ENCODE measurements around the gene MYF5.
"Not testable (repeated sequence)": the region's sequence is repeated elsewhere in the genome, so short reads cannot be mapped to it uniquely, and the experiment has no call there.

MYF5 gene

DNA sequence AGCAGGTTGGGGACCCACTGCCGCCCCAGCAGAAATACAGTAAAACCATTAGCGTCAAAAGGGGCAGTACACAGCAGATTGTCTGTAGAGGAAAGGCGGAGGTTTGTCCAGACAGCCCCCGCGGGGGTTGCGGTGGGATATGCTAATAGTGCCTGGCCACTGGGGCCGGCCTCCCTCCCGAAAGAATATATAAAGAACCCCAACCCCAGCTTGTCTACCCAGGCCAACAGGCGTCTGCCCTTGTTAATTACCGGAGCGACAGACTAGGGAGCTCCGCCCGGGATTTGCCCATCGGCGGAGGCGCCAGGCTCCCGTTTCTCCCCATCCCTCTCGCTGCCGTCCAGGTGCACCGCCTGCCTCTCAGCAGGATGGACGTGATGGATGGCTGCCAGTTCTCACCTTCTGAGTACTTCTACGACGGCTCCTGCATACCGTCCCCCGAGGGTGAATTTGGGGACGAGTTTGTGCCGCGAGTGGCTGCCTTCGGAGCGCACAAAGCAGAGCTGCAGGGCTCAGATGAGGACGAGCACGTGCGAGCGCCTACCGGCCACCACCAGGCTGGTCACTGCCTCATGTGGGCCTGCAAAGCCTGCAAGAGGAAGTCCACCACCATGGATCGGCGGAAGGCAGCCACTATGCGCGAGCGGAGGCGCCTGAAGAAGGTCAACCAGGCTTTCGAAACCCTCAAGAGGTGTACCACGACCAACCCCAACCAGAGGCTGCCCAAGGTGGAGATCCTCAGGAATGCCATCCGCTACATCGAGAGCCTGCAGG lies at the start of gene MYF5:
TSS of gene MYF5 (plus strand) at position 217 of the 774 bp plus-strand sequence. CDS start at position 369, 152 bp downstream.
- FAIRE-seq: no peak
- no peak for DNase-seq (ENCODE audit: extremely low spot score, insufficient read length, low read depth)

DNA sequence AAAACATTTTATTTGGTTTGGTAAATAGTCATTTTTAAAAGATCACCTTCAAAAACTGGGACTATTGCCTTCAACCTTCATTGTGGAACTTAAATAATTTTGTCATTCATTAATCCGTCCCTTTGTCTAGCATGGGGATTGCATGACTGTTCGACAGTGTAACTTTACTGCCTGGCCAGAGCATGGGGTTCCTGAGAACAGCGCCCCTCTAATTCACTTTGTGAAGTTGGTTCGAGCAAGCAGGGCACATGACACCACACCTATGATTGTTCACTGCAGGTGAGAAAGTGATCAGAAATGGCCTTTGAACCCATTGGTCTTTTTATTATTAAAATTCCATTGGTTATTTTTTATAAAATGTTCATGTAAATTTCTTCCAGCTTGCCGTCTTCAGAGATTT lies 46.5 kb upstream of the MYF5 start:
- DNase-seq (ENCODE audit: extremely low spot score, insufficient read length, low read depth) (no peak), FAIRE-seq (no peak)

DNA sequence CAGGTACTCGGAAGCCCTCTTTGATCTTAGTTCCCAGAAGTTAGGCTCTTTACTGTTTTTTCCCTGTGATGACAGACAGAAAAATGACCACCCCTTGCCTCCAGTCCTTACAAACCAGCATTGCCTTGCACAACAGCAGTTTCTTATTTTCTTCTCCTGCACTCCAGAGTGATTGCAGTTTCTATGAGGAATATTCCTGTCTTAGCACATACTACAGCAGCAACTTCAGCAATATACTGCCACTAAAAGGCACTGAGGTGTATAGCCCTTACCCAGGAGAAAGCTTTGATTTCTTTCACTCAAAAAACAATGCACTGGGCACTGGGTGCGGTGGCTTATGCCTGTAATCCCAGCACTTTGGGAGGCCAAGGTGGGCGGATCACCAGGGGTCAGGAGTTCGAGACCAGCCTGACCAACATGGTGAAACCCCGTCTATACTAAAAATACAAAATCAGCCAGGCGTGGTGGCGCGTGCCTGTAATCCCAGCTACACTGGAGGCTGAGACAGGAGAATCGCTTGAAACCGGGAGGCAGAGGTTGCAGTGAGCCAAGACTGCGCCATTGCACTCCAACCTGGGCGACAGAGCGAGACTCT lies 40.6 kb upstream of the MYF5 start:
- DNase-seq (ENCODE audit: extremely low spot score, insufficient read length, low read depth): not testable (repeated sequence)

DNA sequence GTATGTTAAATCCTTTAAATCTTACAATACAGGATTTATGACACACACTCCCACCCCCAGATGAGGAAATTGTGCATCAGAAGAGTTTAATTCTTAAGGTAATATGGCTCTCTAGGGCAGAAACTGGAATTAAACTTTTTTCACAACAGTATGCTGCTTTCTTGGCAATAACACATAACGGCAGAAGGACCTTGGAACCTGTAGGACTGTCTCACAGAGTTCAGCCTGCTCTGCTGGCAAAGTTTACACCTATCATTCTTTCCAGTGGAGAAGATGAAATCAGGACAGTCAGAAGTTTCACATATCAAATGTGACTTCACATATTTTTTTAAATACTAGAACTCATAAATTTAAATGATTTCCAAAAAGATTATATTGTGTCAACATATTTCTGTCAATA lies 39.9 kb upstream of the MYF5 start:
- FAIRE-seq: no peak
- no peak for DNase-seq (ENCODE audit: extremely low spot score, insufficient read length, low read depth)

More for the DNA sequence above, 40.6 kb upstream of the MYF5 start:
- FAIRE-seq: not testable (repeated sequence)

DNA sequence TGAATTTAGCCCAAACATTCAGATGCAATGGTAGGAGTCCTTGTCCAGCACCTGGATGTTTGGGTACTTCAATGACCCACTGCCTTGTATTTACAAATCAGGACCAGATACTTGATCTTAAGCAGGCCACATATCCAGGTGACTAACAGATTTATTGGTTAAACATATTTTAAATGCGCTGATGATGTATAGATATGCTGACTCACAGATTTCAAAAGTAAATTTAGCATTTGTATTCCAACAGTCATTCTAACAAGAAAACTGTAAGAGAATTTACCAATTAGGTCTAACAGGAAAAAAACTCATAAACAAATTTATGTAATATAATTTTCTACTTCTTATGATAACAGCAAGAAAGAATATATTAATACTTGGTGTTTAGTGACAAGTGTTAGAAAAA lies 38.7 kb upstream of the MYF5 start:
- DNase-seq (ENCODE audit: extremely low spot score, insufficient read length, low read depth) (no peak), FAIRE-seq (no peak)

DNA sequence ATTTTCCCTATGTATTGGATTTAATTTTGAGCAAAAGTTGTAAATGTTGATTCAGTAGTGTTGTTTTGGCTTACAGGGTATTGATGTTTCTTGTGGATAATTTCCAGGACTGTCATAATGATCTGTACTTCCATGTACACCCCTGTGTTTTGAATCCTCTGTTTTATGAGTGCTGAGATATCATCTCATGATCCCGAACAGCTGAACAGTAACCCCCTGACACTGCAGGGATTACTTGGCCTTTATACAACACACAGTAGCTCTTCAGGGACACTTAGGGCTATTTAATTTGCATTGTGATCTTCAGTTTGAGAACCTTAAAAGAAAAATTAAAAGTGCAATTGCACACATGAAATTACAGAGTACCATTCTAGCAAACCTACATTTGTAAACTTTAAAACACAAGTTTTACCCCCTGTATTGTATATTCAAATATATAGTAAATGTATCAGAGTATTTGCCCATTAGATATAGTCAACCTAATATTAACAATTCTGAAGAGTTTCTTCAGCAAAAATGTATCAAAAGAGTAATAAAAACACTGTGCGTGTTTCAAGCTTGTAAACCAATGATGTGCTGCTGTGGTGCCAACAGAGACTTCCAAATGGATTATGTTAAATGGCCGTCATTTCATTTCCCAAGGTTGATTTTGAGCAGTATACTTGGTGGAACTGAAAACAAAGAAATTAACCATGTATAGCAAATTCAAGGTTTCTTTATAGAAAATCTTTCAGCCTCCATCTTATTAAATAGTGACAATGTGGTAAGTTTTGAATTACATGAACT lies 37.2 kb upstream of the MYF5 start:
- no peak for DNase-seq (ENCODE audit: extremely low spot score, insufficient read length, low read depth)
- no peak for FAIRE-seq

DNA sequence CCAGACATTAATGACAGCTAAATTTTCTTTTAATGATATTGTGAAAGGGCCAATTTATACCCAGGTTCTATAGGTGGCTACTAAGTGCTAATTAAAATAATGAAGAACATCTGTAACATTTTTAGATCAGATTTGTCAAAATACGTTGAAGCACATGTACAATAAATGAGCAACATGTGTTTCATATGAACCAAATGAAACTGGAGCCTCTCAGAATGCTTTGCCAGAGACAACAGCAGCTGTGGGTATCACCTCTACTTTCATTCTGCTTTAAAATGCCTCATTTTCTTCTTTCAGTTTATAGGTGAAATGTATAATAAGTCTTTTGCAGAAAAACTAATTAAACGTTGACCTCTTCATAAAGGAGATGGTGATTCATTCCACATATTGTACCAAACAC lies 35.4 kb upstream of the MYF5 start:
- DNase-seq (ENCODE audit: extremely low spot score, insufficient read length, low read depth): no peak
- no peak for FAIRE-seq

DNA sequence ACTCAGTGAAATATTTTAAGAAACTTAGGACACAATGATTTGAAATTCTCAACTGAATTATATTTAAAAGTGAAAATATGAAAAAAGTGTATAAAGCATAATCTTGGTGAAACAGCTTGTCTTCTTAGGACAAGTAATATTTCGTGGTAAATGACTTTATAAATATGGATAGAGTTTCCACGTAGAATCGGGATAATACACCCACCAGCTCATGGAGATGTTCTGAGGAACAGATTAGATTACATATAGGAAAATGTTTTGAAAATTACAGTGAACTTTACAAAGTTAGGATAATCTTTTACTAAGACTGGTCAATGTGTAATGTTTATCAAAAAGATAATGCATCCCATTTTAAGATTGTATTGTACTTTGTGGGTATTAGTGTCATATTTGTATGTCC lies 34.9 kb upstream of the MYF5 start:
- DNase-seq (ENCODE audit: extremely low spot score, insufficient read length, low read depth): no peak
- FAIRE-seq: no peak

DNA sequence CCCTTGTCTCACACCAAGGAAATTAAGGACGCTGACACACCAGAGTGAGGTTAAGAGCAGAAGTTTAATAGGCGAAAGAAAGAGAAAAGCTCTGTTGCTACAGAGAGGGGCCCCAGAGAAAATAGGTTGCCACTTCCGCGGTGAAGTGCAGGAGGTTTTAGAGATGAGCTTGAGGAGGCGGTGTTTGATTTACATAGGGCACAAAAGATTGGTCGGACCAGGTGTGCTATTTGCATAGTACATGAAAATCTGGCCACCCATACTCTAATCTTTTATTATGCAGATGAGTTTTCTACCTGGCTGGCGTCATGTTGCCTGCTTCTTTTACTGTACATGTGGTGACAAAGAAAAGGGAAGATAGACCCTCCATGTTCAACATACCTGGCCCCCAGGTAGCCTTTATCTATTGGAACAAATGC lies 32.6 kb upstream of the MYF5 start:
- DNase-seq (ENCODE audit: extremely low spot score, insufficient read length, low read depth): no peak
- no peak for FAIRE-seq

DNA sequence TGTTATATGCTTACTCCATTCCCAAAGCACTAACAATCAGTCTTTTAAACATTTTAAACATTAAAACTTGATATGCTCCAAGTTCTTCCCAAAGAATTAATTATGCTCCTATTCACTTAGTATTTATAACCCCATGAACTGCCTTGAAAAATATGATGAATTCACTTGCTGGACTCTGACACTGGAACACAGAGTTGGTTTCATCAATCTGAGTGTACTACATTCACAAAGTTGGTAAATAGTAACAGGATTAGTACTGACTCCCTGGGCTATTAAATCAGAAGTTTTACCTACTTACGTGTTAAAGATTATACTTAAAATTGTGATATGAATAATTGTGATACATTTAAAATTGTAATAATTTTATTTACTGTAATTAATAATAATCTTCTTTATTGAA lies 26.6 kb upstream of the MYF5 start:
- DNase-seq (ENCODE audit: extremely low spot score, insufficient read length, low read depth): no peak
- no peak for FAIRE-seq

DNA sequence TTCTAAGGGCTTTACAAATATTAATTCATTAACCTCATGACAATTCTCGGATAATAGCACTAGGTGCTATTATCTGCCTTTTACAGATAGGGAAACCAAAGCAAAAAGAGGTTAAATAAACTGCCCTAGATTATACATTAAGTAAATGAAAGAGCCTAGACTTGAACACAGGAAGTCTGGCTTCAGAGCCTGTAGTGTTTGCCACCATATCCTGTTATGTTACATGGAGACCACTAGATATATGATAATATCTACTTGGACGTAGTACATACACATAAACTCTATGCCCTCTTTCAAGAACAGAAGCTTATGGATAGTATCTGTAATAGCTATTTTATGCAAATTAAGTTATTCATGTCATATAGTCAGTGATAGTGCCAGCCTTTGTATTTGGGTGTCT lies 26.2 kb upstream of the MYF5 start:
- FAIRE-seq (no peak), DNase-seq (ENCODE audit: extremely low spot score, insufficient read length, low read depth) (no peak)

DNA sequence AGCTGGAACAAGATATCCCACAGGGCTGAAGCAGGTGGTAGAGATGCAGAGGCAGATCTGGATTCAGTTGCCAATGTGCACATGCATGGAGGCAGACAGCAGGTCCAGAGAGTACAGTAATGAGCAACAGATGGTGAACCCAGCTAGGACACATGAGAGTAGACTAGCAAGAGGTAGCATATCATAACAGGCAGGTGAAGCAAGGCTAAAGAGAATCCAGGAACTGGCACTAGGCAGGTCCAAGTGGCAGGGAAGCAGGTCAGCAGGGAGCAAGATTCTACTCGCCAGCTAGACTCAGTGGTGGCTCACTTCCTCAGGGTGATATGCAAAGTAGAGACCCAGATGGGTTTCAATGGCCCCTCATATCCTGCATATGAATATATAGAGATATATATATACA lies 24.6 kb upstream of the MYF5 start:
- DNase-seq (ENCODE audit: extremely low spot score, insufficient read length, low read depth): no peak
- FAIRE-seq: no peak

DNA sequence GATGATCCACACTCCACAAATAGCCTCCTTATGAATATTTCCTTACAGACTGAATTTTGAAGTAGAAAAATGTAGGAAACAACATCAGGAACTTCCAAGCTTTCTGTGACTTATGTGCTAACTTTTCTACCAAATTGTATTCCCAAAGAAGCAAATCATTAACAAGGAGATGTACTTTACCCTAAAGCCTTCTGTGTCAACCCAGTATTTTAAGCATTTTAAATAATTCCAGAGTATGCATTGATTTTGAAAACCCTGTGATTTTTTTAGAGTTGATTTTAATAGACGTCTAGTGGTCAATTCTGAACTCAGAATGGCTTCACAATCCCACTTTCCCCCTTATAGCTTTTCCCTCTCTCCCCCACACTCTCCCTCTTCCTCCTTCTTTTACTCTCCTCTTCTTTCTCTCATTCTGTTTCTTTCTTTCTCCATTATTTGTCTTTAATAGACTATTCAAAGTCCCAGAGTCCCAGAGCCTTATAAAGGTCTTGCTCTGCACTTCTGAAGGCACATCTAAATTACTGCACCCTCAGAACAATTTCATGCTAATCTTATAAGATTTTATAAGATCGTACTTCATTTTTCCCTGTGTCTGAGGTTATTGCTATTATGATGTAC lies 19.3 kb upstream of the MYF5 start:
- FAIRE-seq (no peak), DNase-seq (ENCODE audit: extremely low spot score, insufficient read length, low read depth) (no peak)

DNA sequence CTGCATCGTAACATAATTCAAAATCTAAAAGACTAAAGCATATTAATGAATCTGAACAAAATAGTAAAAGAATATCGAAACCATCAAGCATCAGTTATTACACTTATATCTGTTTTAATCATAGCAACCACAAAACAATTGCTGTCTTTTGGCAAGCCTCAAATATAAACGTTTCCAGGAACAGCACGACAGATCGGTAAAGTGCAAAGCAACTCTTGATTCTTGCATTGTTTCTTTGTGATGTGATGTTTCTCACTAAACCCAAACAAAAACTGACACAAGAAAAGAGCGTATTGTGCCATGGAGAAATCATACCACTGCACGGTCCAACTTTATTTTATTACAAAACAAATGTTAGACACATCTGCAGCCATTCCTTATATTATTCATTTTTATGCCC lies 18.5 kb upstream of the MYF5 start:
- no peak for FAIRE-seq
- DNase-seq (ENCODE audit: extremely low spot score, insufficient read length, low read depth): no peak

DNA sequence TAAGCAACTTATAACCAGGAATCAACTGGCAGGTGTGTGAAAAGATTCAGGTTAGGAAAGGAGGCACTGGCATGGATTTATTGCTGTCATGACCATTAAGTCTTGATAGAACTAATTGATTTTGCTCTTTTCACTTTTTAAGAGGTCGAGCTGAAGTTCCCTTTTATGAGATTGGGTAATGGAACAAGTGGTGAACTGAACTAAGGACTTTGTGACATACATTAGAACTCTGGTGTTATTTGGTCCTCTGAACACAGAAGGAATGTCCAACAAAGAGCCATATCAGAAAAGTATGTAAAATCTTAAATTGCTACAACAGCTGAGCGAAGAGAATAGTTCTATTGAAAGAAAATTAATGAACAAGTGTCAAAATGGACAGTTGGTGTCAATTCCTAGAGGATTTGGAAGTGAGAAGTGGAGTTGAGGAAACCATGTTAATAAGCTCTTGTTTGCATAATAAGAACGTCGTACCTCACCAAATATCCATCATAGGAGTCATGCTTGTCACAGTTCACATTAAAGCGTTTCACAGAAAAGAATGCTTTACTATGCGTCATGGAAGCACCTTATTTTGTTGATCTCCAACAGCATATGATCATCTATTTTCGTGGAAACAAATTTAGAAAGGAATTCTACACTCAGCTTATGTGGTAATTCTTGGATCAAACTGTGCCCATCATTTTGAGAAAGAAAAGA lies 17.7 kb upstream of the MYF5 start:
- no peak for FAIRE-seq

DNA sequence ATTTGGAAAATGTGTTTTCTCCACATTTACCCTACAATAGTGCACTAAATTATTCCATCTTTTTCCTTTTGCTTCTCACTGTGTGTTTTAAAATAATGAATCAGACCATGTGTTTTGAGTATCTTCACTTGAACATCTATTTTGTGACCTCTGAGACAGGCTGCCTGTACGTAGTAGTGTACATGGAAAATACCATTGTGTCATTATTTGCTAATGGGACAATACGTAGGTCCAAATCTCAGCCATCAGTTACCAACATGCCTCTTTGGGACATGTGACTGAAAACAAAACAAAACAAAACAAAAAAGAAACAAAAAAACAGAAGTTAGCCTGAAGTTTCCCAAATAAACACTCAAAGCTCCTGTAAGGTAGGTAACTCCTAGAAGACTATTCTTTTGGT lies 16.4 kb upstream of the MYF5 start:
- FAIRE-seq (no peak), DNase-seq (ENCODE audit: extremely low spot score, insufficient read length, low read depth) (no peak)

More for the DNA sequence above, 17.7 kb upstream of the MYF5 start:
- no peak for DNase-seq (ENCODE audit: extremely low spot score, insufficient read length, low read depth)

DNA sequence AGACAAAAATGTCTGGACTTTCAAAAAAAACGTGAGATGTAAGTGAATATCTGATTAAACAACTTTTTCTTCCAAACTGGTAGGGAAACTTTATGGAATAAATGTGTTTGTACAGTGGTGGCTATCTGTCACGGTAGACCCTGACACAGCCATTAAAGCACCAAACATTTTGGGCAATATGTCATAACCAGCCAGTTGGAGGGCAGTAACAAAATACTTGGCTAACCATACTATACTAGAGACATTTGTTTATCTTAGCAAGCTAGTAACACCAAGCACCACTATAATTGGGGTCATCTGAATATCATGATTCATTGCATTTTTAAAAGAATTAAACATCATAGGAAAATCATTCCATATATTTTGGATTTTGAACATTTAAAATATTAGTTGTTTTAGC lies 15.3 kb upstream of the MYF5 start:
- DNase-seq (ENCODE audit: extremely low spot score, insufficient read length, low read depth) (no peak), FAIRE-seq (no peak)

DNA sequence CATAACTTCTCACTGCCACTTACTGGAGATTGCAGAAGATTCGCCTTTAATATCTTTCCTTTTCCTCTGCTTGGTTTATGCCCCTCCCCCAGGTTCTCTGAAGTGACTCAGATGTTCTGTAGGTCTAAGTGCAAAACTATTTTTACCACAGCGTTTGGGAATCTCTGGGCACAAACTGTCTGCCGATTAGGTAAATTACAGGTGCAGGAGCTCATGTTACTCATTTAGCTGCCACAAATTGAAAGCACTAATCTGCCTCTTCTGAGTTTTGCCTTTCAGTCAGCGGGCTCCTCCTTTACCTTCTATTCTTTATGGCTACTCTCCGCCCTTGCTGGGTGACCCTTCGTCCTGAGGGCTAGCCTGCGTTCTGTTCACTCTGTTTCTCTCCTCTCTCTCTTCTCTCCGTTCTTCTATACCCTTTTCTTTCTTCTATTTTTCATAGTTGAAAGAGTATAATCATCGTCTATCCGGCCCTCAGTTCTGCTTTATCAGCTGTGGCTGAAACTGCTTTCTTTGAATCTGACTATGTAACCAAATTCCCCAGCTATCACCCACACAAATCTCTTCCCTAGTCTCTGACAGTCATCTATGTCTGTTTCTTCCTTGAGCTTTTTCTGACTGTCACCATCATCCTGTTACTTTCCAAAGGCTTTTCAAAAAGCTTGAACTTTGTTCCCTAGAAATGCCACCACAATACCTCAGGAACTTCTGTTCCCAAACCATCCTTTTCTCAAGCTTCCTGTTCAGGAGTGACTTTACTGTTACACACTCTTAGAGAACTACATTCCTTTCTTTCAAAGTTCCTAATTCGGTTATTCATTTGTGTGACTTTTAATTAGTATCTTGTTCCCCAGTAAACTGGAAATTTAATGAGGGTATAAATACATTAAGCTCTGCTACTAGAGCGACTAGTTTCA lies 13.6 kb upstream of the MYF5 start:
- DNase-seq (ENCODE audit: extremely low spot score, insufficient read length, low read depth) (no peak), FAIRE-seq (peak; percentile 74)

DNA sequence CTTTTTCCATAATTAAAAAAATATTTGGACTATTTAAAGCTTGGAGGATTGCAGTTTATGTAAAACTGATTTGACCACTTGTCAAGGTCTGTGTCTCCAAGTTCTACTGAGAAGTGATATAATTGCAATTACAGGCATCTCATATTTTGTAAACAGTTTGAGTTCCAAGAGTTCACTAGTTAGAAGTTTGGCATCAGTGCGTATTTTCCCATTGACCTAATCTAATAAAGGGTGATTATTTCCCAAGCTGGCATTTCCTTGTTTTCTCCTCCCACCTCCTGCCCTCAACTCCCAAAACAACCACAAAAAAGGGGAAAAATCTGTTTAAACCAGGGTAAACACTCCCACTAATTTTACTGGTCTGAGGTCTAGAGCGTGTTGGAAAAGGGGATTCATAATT lies 12.3 kb upstream of the MYF5 start:
- DNase-seq (ENCODE audit: extremely low spot score, insufficient read length, low read depth) (no peak), FAIRE-seq (no peak)

Data from GM18507 (cell line).